Panc1 (cell line): ENCODE data around the gene DCXR. TPM values are rescaled to one million over a fixed set of nuclear protein-coding genes. Genes with fewer than 3 reads are reported as not detected.

Source experiments
- ATAC-seq: fragments of 200-7000 bp; cut with Tn5 transposase; 2 replicates; pipeline ENCODE4 v1.9.1; 2020; ENCODE audit warnings: mild to moderate bottlenecking, moderate library complexity
- BruUV-seq: library from RNA; stranded (reverse); fragments of 400-500 nt; replicated peaks from 2 replicates; lab custom pipeline; 2021; lab: Mats Ljungman, UMichigan
- CTCF ChIA-PET: fragments of 300-600 bp; sonication (Branson Sonifier 250); formaldehyde crosslinking; loops from one replicate; lab custom pipeline; 2022; ENCODE audit warnings: antibody characterized with exemption; lab: Charles Lee
- POLR2A ChIA-PET: fragments of 300-600 bp; sonication (Branson Sonifier 250); formaldehyde crosslinking; loops from one replicate; lab custom pipeline; 2022; ENCODE audit warnings: antibody characterized with exemption; lab: Charles Lee
- DNase-seq: peaks from one replicate; pipeline ENCODE4 v3.0.0-alpha.2; 2010; ENCODE audit warnings: low read depth, low spot score
- H3K27ac ChIP-seq: 2 replicates; pipeline ENCODE4 v1.5.1; 2011; ENCODE audit warnings: mild to moderate bottlenecking, low read length, inconsistent platforms
- H3K27me3 ChIP-seq: fragments of 200-500 bp; sonication (Bioruptor generic); 2 replicates; pipeline ENCODE4 v1.6.0; 2014; ENCODE audit warnings: low read length, inconsistent platforms; ENCODE audit not compliant: control insufficient read depth, insufficient read depth
- H3K36me3 ChIP-seq: fragments of 200-500 bp; sonication (Bioruptor generic); 2 replicates; pipeline ENCODE4 v1.5.1; 2014; ENCODE audit warnings: inconsistent platforms, mild to moderate bottlenecking, low read length, moderate library complexity; ENCODE audit not compliant: control insufficient read depth, insufficient read depth
- H3K4me1 ChIP-seq: 2 replicates; pipeline ENCODE4 v1.5.1; 2011; ENCODE audit warnings: inconsistent platforms, mild to moderate bottlenecking, low read length, moderate library complexity; ENCODE audit not compliant: control insufficient read depth, insufficient read depth
- H3K4me3 ChIP-seq, 2 experiments: 2 replicates each; pipeline ENCODE4 v1.5.1; 2011 to 2012; ENCODE audit warnings: low read depth in 2 of 2, low read length in 2 of 2, mild to moderate bottlenecking in 2 of 2, inconsistent platforms in 1 of 2, moderate library complexity in 1 of 2
- H3K9me3 ChIP-seq: fragments of 200-500 bp; sonication (Bioruptor generic); 2 replicates; pipeline ENCODE4 v1.5.1; 2014; ENCODE audit warnings: low read depth, mild to moderate bottlenecking, inconsistent platforms, low read length, moderate library complexity; ENCODE audit not compliant: control insufficient read depth, insufficient read depth
- CTCF ChIP-seq: fragments of 450-650 bp; IDR thresholded peaks from 2 replicates; pipeline ENCODE4 v1.5.1; 2017; ENCODE audit warnings: mild to moderate bottlenecking
- POLR2AphosphoS5 ChIP-seq: IDR thresholded peaks from 2 replicates; pipeline ENCODE4 v1.6.1; 2012; ENCODE audit warnings: mild to moderate bottlenecking, low read depth, low read length, moderate library complexity
- REST ChIP-seq, 2 experiments: IDR thresholded peaks; 2 replicates each; pipeline ENCODE4 v1.6.1; 2011 to 2012; ENCODE audit warnings: low read depth in 2 of 2, control low read depth in 1 of 2, low read length in 1 of 2, mild to moderate bottlenecking in 1 of 2, moderate library complexity in 1 of 2; ENCODE audit not compliant: insufficient read depth in 1 of 2
- SIN3A ChIP-seq: IDR thresholded peaks from 2 replicates; pipeline ENCODE4 v1.6.1; 2012; ENCODE audit warnings: low read depth, mild to moderate bottlenecking, low read length, moderate library complexity, borderline replicate concordance; ENCODE audit not compliant: insufficient read depth
- TCF7L2 ChIP-seq: IDR thresholded peaks from 2 replicates; pipeline ENCODE4 v1.6.1; 2011; ENCODE audit warnings: mild to moderate bottlenecking, low read depth, low read length, inconsistent platforms
- in situ Hi-C: cut with HindIII; loops from 2 replicates; pipeline ENCODE4 v1.10.0; 2016; ENCODE audit warnings: low sequenced_read_pairs, low pct_unique_long_range_greater_than_20kb
- intact Hi-C: fragments of 100-400 bp; cut with micrococcal nuclease; formaldehyde crosslinking; loops from one replicate; pipeline ENCODE4 v1.10.0; 2022; ENCODE audit not compliant: unreplicated experiment
- total RNA-seq: library from RNA; stranded (reverse); gene quantifications from one replicate; pipeline ENCODE4 v1.2.1, GENCODE V29; 2021; ENCODE audit not compliant: unreplicated experiment

The DCXR gene
- total RNA-seq, 1 experiment from 2014 or later: 128 TPM

GRCh38 chr17:82070611-82071010 lies 33.1 kb upstream of the DCXR start:
- DNase-seq: no peak
- no peaks in the 10 kb centered on the region for H3K27me3 ChIP-seq
- ChIA-PET POLR2A (interaction anchor here (0.6 kb wide), 1 partner anchor 32 kb away, joined by 3 read pairs; no protein-coding TSS in a partner anchor), CTCF (no interaction called here)
- no peaks in the 10 kb centered on the region for H3K9me3 ChIP-seq
- peaks cover 4% of the 10 kb centered on the region; the same call in 1 of the 2 replicates for H3K4me1 ChIP-seq
- ATAC-seq: no peak
- no TSS peak for BruUV-seq
- H3K27ac ChIP-seq: no peak overlapping the region
- in situ Hi-C loops: no loop called here
- intact Hi-C loops: no loop called here
- H3K4me3 ChIP-seq: no peak overlapping the region
- TF ChIP-seq SIN3A: no peak
- no peak for TF ChIP-seq POLR2AphosphoS5
- TF ChIP-seq CTCF: no peak
- TF ChIP-seq REST (IDR thresholded peaks at IDR 0.05; ENCODE audit: insufficient read depth in 1 of 2, low read depth in 2 of 2, low read length in 1 of 2): no peak
- TF ChIP-seq TCF7L2: no peak
- H3K36me3 ChIP-seq: no peaks in the 10 kb centered on the region

- ChIA-PET POLR2A (no interaction called here), CTCF (no interaction called here)
- peak within 1 kb of the TSS; percentile 77 to 88 for H3K4me3 ChIP-seq
- DNase-seq (no peak), ATAC-seq (peak; percentile 83)
- no TSS peak for BruUV-seq
- TF ChIP-seq TCF7L2 (peak; percentile 54; the same call in 1 of the 2 replicates), POLR2AphosphoS5 (peak; percentile 61; the same call in 1 of the 2 replicates), SIN3A (no peak)
- H3K9me3 ChIP-seq: no peaks in the 10 kb centered on the region
- H3K4me1 ChIP-seq: peaks cover 17% of the 10 kb centered on the region
- intact Hi-C loops: no loop called here
- in situ Hi-C loops: no loop called here
- H3K27ac ChIP-seq: peak within 1 kb of the TSS; percentile 92
- H3K36me3 ChIP-seq: peaks cover 3% of the 10 kb centered on the region; the same call in 1 of the 2 replicates
- H3K27me3 ChIP-seq: no peaks in the 10 kb centered on the region
Measured at GRCh38 chr17:82065638-82066303, 28.3 kb upstream of the DCXR start, which contains the start of gene DUS1L. TSS of gene DUS1L (minus strand) at chr17:82065804. CDS start at chr17:82065059, 745 bp downstream.

DNA sequence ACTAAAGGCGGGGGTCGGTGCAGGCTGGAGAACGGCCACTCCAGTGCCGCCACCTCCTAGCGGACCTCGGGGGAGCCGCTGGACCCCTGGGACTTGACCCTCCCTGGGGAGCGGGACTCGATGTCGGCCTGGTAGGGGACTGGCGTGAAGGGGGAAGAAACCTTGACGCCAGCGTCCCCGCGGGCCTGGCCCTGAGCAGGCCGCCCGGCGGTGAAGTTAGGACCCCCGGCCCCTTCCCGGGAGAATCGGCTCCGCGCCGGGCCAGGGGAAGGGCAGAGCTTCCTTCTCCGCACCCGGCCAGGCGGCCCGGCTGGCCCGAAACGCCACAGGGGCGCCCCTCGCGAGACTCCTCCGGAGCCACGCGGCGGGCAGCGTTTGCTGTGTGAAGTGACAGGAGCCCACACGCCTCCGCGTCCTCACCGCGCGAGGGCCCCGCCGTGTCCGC lies 27.7 kb upstream of the DCXR start:
- no peaks in the 10 kb centered on the region for H3K9me3 ChIP-seq
- no peaks in the 10 kb centered on the region for H3K27me3 ChIP-seq
- ATAC-seq (peak; percentile 32), DNase-seq (no peak)
- H3K4me1 ChIP-seq: peaks cover 17% of the 10 kb centered on the region
- ChIA-PET CTCF (no interaction called here), POLR2A (no interaction called here)
- in situ Hi-C loops (no loop called here), intact Hi-C loops (no loop called here)
- H3K27ac ChIP-seq: peak overlapping the region; percentile 90
- TF ChIP-seq CTCF: no peak
- TF ChIP-seq REST (IDR thresholded peaks at IDR 0.05; ENCODE audit: insufficient read depth in 1 of 2, low read depth in 2 of 2, low read length in 1 of 2): no peak
- TF ChIP-seq POLR2AphosphoS5: no peak
- no peak for TF ChIP-seq SIN3A
- TF ChIP-seq TCF7L2: no peak
- H3K4me3 ChIP-seq: peak overlapping the region; percentile 77 to 88
- H3K36me3 ChIP-seq: peaks cover 3% of the 10 kb centered on the region; the same call in 1 of the 2 replicates
- no TSS peak for BruUV-seq
